HPDE6-E6E7 (cell line): Measurements from ENCODE around the gene TMEM52.
A peak's percentile ranks its signal among the peaks of the same experiment; 100 is the strongest.

Experiments used
- DNase-seq: peaks from one replicate; pipeline ENCODE4 v3.0.0; 2011; ENCODE audit warnings: missing footprints; ENCODE audit errors: extremely low spot score

TMEM52 gene

GRCh38 chr1:1926886-1927660 is 8.0 kb upstream of the TMEM52 start:
- no peak for DNase-seq

- DNase-seq, result no peak
Measured at GRCh38 chr1:1926346-1926811, 7.3 kb upstream of the TMEM52 start.

- no peak for DNase-seq
Measured at GRCh38 chr1:1925437-1926345, 6.6 kb upstream of the TMEM52 start.

- no peak for DNase-seq
Measured at GRCh38 chr1:1924849-1925248, 5.8 kb upstream of the TMEM52 start.

- DNase-seq, result no peak
Measured at GRCh38 chr1:1924386-1924785, 5.3 kb upstream of the TMEM52 start.

- DNase-seq, result no peak
Measured at GRCh38 chr1:1922956-1923833, 4.1 kb upstream of the TMEM52 start.

- no peak for DNase-seq
Measured at GRCh38 chr1:1922702-1922955, 3.5 kb upstream of the TMEM52 start.

- no peak for DNase-seq
Measured at GRCh38 chr1:1921901-1922701, 3.0 kb upstream of the TMEM52 start.

- no peak for DNase-seq
Measured at GRCh38 chr1:1921459-1921862, 2.4 kb upstream of the TMEM52 start.

GRCh38 chr1:1920608-1921458 is 1.8 kb upstream of the TMEM52 start:
- DNase-seq, result no peak

- DNase-seq, result no peak
Measured at GRCh38 chr1:1920057-1920607, 1.1 kb upstream of the TMEM52 start.

- DNase-seq, result peak; percentile 99
Measured at GRCh38 chr1:1919304-1920056, 401 bp upstream of the TMEM52 start.

- DNase-seq, result no peak
Measured at GRCh38 chr1:1917995-1918900, 831 bp downstream of the TMEM52 start.

- no peak for DNase-seq
Measured at GRCh38 chr1:1917304-1917976, 1.6 kb downstream of the TMEM52 start.

- DNase-seq, result no peak
Measured at GRCh38 chr1:1916851-1917251, 2.2 kb downstream of the TMEM52 start.

- no peak for DNase-seq
Measured at GRCh38 chr1:1915911-1916840, 2.9 kb downstream of the TMEM52 start.
